BE2C (cell line): ENCODE results near the gene SLC6A9. TPM values are rescaled to one million over a fixed set of nuclear protein-coding genes. Genes with fewer than 3 reads are reported as not detected.
A peak's percentile ranks its signal among the peaks of the same experiment; 100 is the strongest.

Experiments used
- DNase-seq: peaks from one replicate; pipeline ENCODE4 v3.0.0-alpha.2; 2020
- H3K27me3 ChIP-seq: fragments of 250-450 bp; sonication (Bioruptor Pico); 2 replicates; pipeline ENCODE4 v1.5.1; 2020; ENCODE audit warnings: mild to moderate bottlenecking
- H3K36me3 ChIP-seq: fragments of 250-450 bp; sonication (Bioruptor Pico); 2 replicates; pipeline ENCODE4 v1.5.1; 2020; ENCODE audit warnings: mild to moderate bottlenecking
- H3K4me1 ChIP-seq: fragments of 250-450 bp; sonication (Bioruptor Pico); 2 replicates; pipeline ENCODE4 v1.5.1; 2020
- H3K4me3 ChIP-seq: 2 replicates; pipeline ENCODE4 v1.5.1; 2011; ENCODE audit warnings: low read depth, low read length
- H3K9me3 ChIP-seq: fragments of 250-450 bp; sonication (Bioruptor Pico); 2 replicates; pipeline ENCODE4 v1.5.1; 2020
- CTCF ChIP-seq: IDR thresholded peaks from 2 replicates; pipeline ENCODE4 v1.5.1; 2012; ENCODE audit warnings: mild to moderate bottlenecking, low read depth, low read length
- polyA plus RNA-seq: library from polyadenylated mRNA; unstranded; fragments of >200 nt; gene quantifications from one replicate; pipeline ENCODE4 v1.2.1, GENCODE V29; 2012; ENCODE audit warnings: low read depth, missing spikeins; ENCODE audit not compliant: insufficient read length, insufficient read depth

Gene SLC6A9
- 11.2 TPM for polyA plus RNA-seq

DNA sequence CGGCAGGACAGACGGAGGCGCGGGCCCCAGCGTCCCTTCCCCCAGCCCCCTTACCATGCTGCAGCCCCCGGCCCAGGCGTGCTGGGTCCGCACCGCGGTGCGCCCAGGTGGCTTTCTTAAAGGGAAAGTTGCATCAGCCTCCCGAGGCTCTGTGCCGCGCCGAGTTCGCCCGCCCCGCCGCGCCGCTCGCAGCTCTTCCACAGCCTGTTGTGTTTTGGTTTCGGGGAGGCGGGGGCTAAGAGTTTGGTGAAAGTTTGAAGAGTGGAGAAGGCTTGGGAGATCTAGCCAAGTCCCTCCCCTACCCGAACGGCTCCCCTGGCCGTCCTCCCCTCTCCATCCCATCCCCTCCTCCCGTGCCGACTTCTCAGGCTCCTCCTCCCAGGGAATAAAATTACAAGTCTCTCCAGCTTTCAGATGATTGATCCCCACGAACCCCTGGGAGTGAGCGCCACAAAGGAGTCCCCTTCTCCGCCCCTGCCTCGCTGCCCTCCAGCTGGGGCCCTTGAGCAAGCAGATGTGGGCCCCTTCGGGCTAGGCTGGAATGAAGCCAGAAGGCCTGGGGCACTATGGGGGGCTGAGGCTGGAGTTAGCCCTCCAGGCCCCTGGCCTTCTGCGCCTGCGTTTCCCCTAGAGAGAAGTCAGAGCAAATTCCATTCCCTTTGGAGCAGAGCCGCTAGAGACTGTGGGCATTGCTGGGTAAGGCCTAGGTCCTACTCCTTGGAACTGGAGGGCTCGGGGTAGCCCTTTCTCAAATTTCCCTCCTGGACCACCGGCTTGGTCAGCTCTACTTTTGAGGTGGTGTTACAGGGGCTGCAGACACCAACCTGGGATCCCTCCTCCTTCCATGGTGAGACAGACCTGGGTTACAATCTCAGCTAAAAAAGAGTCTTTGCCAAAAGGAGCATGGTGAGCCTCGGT is at the start of gene SLC6A9:
Gene SLC6A9, minus strand, starts transcription at position 211 of the 918 bp plus-strand sequence. CDS start 7,185 bp downstream, outside the sequence.
- peak within 1 kb of the TSS; percentile 59 for H3K4me3 ChIP-seq
- no peak for TF ChIP-seq CTCF
- no peaks in the 10 kb centered on the region for H3K9me3 ChIP-seq
- H3K4me1 ChIP-seq: peaks cover 3% of the 10 kb centered on the region
- no peaks in the 10 kb centered on the region for H3K27me3 ChIP-seq
- no peaks in the 10 kb centered on the region for H3K36me3 ChIP-seq
- peak; percentile 24 for DNase-seq

GRCh38 chr1:44079566-44079965 is 48.3 kb upstream of the SLC6A9 start:
- Histone ChIP-seq H3K4me1 (no peaks in the 10 kb centered on the region), H3K27me3 (no peaks in the 10 kb centered on the region), H3K36me3 (no peaks in the 10 kb centered on the region), H3K4me3 (no peak overlapping the region), H3K9me3 (no peaks in the 10 kb centered on the region)
- no peak for TF ChIP-seq CTCF
- DNase-seq: no peak

DNA sequence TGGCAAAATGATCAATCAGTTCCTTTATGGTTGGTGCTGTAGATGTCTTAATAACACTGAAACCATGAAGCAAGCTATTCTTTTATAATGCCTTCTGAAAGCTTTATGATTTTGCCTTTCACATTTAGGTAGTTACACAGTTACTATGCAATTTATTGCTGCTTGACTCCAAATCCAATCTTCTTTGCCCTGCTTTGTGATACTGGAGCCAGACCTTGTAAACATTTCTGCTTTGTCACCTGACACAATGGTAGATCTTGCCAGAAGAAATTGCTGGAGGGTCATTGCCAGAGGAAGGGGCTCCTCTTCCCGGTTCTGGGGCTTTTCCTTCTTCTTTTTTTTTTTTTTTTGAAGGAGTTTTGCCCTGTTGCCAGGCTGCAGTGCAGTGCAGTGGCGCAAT is 46.8 kb upstream of the SLC6A9 start:
- Histone ChIP-seq H3K9me3 (no peaks in the 10 kb centered on the region), H3K4me3 (no peak overlapping the region), H3K27me3 (no peaks in the 10 kb centered on the region), H3K36me3 (no peaks in the 10 kb centered on the region), H3K4me1 (no peaks in the 10 kb centered on the region)
- no peak for DNase-seq
- TF ChIP-seq CTCF: no peak

DNA sequence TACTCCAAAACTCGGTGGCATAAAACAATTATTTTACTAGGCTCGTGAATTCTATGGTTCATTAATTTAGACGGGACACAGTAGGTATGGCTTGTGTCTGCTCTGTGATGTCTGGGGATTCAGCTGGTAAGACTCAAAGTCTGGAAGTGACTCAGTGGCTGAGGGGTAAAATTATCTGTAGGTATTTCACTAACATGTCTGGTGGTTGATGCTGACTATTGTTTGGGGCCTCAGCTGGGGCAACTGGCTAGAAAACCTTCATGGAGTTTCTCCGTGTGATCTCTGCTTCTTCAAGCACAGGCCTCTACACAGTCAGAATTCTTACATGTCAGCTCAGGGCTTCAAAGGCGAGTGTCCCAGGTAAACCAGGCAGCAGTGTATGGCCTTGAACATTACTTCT is 46.2 kb upstream of the SLC6A9 start:
- H3K9me3 ChIP-seq: no peaks in the 10 kb centered on the region
- TF ChIP-seq CTCF: no peak
- no peak overlapping the region for H3K4me3 ChIP-seq
- H3K27me3 ChIP-seq: no peaks in the 10 kb centered on the region
- H3K4me1 ChIP-seq: no peaks in the 10 kb centered on the region
- H3K36me3 ChIP-seq: no peaks in the 10 kb centered on the region
- DNase-seq: no peak

- H3K36me3 ChIP-seq: no peaks in the 10 kb centered on the region
- no peaks in the 10 kb centered on the region for H3K4me1 ChIP-seq
- no peak for TF ChIP-seq CTCF
- no peak overlapping the region for H3K4me3 ChIP-seq
- no peaks in the 10 kb centered on the region for H3K27me3 ChIP-seq
- no peaks in the 10 kb centered on the region for H3K9me3 ChIP-seq
- DNase-seq: no peak
These were observed 44.8 kb upstream of the SLC6A9 start for GRCh38 chr1:44076066-44076465.

DNA sequence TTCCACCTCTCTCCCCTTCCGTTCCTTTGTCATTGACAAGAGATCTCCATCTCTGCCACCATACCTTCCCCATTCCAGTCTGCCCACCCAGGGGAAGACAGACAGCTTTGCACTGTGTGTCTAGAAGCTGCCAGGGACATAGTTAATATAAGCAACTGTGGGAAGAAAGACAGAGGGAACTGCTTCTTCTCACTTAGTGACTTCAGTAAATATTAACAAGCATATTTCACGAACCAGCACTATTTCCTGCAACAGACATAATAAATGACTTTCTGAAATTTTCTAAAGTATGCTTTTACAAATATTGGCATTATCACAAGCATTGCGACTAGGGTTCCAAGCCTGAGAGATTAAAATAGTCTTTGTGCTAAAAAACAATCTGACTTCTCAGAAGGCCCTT is 43.2 kb upstream of the SLC6A9 start:
- no peak for TF ChIP-seq CTCF
- H3K36me3 ChIP-seq: no peaks in the 10 kb centered on the region

More for the DNA sequence above, 43.2 kb upstream of the SLC6A9 start:
- H3K4me1 ChIP-seq: no peaks in the 10 kb centered on the region
- no peaks in the 10 kb centered on the region for H3K27me3 ChIP-seq
- H3K4me3 ChIP-seq: no peak overlapping the region
- H3K9me3 ChIP-seq: no peaks in the 10 kb centered on the region
- no peak for DNase-seq
